GM12878 (cell line): ENCODE data around the gene GGA2.

Source experiments
- ZNF274 ChIP-seq: IDR thresholded peaks from one replicate; pipeline ENCODE4 v1.8.0; 2011; ENCODE audit not compliant: insufficient read length, insufficient read depth
- TF ChIP-seq, protein P1 (sequence below): IDR thresholded peaks from 2 replicates; pipeline ENCODE4 v1.6.1; 2012; ENCODE audit warnings: mild to moderate bottlenecking, low read depth, low read length

GRCh38 chr16:23491490-23492391 is 18.6 kb downstream of the GGA2 start:
- no peak for TF ChIP-seq ZNF274
- TF ChIP-seq, protein P1, sequence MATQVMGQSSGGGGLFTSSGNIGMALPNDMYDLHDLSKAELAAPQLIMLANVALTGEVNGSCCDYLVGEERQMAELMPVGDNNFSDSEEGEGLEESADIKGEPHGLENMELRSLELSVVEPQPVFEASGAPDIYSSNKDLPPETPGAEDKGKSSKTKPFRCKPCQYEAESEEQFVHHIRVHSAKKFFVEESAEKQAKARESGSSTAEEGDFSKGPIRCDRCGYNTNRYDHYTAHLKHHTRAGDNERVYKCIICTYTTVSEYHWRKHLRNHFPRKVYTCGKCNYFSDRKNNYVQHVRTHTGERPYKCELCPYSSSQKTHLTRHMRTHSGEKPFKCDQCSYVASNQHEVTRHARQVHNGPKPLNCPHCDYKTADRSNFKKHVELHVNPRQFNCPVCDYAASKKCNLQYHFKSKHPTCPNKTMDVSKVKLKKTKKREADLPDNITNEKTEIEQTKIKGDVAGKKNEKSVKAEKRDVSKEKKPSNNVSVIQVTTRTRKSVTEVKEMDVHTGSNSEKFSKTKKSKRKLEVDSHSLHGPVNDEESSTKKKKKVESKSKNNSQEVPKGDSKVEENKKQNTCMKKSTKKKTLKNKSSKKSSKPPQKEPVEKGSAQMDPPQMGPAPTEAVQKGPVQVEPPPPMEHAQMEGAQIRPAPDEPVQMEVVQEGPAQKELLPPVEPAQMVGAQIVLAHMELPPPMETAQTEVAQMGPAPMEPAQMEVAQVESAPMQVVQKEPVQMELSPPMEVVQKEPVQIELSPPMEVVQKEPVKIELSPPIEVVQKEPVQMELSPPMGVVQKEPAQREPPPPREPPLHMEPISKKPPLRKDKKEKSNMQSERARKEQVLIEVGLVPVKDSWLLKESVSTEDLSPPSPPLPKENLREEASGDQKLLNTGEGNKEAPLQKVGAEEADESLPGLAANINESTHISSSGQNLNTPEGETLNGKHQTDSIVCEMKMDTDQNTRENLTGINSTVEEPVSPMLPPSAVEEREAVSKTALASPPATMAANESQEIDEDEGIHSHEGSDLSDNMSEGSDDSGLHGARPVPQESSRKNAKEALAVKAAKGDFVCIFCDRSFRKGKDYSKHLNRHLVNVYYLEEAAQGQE: no peak
